Endometrium (tissue), 2 donors: ENCODE measurements around the gene ZDHHC11B.

Source experiments
- FAIRE-seq: peaks from 2 replicates; lab custom pipeline; 2012; peaks lifted over from hg19 to GRCh38; lab: Jason Lieb, UNC
- donor health status: control.
- donor health status: control.

The ZDHHC11B gene

DNA sequence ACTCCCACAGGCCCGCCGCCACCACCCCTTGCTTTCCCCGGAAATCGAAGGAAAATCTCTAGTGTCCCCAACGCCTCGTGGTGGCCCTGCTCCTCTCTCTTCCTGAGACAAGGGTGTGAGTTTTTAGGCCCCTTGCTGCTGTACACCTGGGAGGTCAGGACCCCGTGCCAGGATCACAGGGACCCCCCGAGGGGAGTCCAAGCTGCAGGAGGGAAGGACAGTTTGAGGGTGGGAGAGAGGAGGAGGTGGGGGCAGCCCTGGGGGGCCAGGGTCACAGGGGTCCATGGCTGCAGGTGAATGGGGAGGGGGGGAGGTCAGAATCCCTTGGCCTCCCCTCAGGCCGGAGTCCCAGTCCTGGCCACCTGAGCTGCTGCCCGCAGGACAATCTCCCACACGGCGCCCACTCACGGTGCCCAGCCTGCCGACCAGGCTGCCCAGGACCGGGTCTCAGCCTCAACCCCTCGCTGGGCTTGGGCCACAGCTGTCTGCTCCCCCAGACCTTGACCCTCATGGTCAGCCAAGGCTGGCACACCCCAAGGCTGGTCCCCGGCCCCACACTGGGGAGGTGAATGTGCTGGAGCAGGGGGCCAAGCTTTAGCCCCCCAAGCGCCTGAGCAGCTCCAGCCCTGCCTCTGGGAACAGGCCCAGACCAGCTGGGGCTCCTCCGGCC lies 111.2 kb downstream of the ZDHHC11B start:
- no peak for FAIRE-seq

DNA sequence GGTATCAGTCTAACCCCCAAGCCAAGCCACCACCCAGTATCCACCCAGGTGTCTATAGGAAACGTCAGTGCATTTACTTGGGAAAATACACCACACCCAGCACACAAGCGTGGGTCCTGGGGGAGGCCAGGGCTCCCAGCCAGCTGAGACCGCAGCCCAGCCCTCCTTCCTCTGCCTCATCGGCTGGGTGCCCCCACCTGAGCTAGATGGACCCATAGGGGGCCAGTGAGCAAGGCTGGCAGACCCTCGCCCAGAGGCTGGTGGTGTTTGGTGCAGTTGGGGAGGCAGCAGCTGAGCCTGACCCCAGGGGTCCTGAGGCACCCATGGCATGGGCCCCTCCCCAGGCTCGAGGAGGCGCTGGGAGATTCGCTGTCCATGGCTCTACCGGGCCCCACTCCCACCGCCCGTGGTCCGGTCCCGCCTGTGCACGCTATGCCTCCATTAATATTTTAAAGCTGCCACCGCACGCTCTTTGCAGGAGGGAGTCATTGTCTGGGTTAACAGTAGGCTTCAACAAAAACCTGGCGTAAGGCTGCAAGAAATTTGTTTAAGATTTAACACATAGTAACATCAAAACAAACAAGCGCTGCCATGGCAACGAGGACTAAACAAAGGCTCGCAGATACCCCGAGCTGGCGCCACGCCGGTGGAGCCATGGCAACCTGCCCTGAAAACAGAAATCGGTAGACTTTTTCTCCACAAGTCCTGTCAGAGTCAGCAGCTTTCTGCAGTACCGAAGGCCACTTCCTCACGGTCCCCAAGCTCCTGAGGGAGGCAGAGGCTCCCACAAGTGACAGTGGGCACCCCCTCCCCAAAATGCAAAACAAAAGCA lies 112.0 kb downstream of the ZDHHC11B start:
- FAIRE-seq = peak; percentile 50

DNA sequence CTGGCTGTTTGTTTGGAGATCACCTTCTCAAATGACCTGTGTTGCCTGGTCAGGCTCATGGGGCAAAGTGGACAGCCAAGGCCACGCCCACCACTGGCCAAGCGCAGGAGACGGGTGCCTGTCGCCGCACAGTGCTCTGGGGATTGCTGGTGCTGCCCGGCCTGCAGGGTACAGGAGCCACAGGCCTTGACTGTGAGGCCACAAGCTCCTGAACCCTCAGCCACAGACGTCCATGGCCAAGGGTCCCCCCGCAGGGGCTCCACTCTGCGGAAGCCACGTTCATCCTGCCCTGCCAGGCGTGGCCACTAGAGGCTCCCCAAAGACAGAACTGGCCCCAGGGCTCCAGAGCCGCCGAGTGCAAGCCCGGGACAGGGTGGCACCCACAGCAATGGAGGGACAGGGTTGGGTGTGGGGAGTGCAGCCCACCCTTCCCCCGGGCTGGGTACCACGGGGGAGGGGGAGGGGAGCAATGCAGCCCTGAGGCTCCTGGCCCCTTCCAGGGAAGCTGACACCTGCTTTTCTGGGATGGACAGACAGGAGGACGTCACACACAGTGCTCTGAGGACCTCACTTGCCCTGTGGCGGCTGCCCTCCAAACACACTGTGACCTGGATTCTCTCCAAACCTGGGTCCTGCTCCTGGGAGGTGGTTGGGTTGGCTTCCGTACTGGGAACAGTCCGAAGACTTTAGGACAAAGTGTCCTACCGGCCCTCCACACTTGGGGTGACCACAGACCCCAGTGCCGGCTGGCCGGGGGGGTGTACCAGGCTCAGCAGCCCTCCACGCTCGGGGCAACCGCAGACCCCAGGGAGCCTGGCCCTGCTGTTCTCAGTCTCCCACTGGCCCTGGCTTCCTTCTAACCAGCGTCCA lies 112.8 kb downstream of the ZDHHC11B start:
- no peak for FAIRE-seq

DNA sequence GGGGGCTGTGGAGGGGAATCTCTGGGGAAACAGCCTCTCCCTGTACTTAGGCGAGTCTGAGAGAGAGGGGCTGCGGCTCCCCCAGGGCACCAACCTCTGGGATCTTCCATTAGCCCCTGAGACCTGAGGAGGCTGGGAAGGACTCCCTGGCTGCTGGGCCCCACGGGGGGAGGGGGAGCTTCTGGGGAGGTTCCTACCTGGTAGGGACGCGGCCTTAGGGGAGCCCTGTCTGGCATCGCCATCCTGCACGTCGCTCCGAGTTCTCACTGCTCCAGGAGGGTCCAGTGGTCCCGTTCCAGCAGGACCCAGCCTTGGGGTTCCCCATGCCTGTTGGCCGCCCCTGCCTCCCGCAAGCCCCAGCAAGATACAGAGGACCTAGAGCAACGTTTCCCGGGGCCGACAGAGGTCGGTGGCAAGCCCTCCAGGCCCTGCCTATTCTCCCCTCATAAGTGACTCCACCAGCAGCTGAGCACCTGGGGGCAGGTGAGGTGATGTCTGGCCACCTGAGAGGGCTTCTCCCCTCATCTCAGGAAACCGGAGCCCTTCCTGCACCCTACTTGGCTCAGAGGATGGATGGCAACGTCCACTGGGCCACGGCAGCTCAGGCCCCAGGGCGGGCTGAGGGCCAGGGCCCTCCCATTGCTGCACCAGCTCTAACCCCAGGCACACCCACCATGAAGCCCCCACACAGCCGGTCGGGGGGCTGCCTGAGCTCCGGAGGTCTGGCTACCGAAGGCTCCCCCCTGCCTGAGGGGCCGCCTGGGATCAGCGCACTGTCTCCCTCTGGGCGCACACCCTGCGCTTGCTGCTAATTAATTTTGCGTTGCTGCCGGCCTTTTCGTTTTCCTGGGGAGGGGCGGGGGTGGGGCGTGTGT lies 113.9 kb downstream of the ZDHHC11B start:
- no peak for FAIRE-seq

DNA sequence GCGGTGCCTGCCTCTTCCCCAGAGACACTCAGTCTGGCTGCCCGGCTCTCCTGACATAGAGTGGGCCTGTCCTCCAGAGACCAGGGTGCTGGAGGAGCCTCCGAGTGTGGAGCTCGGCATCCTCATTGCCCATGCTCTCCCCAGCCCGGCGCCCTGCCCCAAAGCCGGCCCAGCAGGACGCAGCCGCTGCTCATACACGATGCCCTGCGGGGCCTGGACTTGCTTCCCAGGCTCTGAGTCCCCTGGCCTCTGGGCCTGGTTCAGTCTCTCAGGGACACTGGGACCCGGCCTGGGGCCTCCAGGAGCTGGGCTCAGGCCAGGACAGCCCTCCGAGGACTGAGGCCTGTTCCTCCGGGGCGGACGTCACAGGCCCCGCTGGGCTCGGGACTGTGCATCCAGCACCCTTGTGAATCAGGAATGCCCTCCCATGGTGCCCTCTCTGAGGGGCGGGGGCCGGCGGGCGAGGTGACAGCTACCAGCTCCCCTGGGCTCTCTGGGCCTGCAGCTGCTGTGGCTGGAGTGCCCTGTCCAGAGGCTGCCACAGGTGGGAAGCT lies 114.6 kb downstream of the ZDHHC11B start:
- no peak for FAIRE-seq

DNA sequence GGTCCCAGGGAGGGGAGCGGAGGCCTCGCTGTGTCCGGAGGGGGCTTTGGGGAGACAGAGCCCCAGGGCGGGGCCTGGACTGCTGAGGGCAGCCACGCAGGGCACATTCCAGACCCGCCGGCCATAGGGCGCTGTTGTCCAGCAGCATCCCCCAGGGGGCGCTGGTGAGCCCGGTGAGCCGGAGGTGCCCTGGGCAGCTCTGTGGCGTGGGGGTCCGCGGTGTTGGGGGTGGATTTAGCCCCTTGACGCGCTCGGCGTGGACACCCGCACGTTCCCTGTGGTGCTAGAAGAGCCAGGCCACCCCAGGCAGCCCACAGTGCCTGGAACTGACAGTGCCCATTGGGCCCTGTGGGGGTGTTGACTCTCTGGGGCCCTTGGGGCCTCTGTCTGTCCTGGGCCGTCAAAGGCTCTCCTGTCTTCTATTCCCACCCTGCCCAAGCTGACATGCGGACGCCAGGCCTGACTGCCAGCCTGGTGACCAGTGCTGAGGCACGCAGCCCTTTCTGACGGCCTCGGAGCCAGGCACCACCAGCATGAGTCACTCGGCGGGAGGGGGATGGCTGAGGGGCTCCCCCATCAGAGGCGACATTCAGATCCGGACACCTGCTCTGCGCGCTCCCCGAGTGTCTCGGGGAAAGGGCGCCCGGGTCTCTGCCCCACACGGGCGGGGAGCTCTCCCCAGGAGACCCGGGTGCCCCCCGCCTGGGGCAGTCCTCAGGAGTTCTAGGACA lies 115.3 kb downstream of the ZDHHC11B start:
- no peak for FAIRE-seq

DNA sequence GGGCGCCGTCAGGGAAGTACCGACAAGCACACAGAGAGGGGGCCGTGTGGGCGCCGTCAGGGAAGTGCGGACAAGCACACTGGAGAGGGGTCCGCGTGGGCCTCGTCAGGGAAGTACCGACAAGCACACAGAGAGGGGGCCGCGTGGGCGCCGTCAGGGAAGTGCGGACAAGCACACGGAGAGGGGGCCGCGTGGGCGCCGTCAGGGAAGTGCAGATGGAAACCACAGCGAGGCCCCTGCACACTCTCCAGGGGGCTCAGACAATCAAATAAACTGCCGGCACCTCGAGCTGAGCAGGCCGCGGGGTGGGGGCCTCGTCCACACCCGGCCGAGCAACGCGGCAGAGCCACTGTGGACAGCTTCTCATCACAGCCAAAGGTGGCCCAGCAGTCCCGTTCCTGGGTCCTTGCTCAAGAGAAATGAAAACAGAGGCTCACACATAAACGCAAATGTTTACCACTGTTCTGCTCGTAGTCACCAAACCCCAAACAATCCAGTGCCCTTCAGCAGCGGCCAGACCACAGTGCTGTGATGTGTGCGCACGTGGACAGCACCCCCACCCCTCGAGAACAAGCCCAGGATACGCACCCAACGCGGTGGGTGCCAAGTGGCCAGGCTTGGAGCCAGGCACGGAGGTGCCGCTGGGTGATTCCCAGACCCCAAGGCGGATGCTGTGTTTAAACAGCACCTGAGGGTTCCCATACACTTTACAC lies 116.1 kb downstream of the ZDHHC11B start:
- FAIRE-seq = no peak

DNA sequence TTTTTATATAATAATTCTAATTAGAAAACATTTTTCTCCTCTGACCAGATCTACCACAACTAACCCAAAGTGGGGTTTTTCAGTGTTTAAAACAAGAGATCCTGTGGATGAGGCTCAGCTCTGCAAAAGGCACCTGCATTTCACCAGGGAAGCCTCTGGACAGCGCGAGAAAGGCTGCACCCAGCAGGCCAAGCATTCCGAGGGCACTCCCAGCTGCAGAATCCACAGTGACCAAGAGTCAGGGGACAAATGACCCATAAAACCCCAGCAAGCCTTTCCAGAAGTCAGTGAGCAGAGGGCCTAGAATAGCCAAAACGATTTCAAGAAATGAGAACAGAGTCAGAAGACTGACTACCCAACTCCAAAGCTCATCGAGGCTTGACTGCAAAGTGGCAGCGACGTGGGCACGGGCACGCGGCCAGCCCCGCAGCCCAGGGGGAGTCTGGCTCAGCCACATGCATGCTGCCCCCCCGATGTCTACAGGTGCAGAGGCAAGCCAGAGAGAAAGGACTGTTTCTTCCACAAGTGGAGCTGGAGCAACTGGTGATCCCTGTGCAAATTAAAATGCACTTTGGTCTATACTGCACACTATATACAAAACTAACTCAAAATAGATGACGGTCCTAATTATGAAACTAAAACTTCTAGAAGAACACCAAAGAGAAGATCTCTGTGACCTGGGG lies 117.6 kb downstream of the ZDHHC11B start:
- FAIRE-seq = no peak

DNA sequence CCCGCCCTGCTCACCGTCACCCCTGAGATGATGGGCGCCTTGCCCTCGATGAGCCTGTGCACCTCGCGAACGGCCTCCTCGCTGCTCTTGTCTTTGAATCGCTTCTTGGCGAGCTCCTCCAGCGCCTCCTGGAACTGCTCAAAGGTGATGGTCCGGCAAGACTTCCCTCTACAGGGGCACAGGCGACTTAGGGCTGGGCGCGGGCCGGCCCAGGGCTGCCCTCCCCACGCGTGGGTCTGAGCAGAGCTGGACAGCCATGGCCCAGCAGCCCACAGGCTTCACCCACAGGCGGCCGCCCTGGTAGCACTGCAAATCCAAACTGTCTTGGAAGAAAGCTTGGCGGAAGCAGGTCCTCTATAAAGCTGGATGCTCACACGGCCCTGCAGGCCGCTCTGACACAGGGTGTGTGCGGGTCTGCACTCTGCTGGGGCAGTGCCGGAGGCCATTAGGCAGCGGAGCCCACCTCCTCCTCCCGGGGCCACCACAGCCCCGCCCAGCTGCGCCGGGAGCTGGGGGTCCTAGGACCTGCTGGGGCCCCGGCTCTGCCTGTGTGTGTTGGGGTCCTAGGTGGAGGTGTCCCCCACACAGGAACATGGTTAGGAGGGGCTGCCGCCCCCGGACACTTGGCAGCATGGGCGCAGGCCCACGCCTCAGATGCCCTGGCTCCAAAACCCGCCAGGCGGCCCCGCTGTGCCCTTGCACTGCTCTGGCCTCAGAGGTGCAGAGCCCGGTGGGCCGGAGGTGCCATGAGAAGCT lies 118.4 kb downstream of the ZDHHC11B start:
- no peak for FAIRE-seq

DNA sequence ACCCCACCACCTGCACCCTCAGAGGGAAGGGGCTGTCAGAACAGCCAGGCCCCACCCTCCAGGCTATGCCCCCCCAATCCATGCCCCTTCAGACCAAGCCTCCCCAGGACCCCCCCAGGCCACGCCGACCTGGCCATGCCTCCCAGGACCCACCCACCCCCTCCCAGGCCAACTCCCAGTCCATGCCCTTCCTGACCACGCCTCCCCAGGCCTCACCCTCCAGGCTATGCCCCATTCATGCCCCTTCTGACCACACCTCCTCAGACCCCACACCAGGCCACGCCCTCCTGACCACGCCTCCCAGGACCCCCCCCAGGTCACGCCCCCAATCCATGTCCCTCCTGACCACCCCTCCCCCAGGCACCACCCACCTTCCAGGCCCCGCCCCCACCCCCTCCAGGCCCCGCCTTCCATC lies 119.0 kb downstream of the ZDHHC11B start:
- no peak for FAIRE-seq

DNA sequence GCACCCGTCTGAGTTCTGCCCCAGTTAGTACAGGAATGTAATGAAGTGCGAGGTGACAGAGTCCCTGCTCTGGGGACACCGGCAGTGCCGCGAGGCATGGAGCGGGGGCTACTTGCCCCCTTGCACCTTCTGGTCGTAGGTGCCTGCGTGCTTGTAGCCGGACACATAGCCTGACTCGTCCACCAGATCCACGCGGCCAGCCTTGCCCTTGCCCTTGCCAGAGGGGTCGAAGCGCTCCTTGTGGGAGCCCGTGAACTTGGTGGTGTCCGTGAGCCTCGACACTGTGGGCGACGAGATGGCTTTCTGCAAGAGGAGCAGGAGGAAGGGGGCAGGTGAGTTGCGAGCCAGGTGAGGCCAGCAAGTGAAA lies 119.6 kb downstream of the ZDHHC11B start:
- no peak for FAIRE-seq

DNA sequence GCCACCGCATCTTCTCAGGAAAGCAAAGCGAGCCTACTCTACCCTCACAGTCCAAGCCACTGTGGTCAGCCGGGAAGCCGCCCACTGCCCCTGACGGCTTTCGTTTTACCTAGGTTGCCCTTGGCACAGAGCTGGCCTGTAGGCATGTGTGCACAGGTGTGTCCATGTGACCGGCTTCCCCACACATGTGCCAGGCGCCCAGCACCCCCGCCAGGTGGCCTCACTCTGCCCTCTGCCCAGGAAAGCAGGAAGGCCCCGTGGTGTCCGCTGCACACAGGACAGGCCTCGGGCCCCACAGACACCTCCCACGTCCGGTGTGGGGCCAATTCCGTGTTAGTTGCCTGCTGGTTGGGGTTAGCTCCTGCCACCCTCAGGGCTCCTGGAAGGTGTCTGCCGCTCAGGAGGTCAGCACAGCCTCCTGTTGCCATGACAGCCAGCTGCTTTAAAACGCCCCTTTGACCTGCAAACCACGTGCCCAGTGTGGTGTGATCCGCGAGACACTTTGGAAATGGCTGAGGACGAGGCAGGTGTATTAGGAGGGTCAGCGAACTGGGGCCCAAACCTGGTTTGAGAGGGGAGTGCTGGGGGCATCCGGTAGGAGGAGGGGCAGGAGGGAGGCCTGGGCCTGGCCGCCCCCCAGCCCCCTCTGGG lies 120.1 kb downstream of the ZDHHC11B start:
- FAIRE-seq = no peak

DNA sequence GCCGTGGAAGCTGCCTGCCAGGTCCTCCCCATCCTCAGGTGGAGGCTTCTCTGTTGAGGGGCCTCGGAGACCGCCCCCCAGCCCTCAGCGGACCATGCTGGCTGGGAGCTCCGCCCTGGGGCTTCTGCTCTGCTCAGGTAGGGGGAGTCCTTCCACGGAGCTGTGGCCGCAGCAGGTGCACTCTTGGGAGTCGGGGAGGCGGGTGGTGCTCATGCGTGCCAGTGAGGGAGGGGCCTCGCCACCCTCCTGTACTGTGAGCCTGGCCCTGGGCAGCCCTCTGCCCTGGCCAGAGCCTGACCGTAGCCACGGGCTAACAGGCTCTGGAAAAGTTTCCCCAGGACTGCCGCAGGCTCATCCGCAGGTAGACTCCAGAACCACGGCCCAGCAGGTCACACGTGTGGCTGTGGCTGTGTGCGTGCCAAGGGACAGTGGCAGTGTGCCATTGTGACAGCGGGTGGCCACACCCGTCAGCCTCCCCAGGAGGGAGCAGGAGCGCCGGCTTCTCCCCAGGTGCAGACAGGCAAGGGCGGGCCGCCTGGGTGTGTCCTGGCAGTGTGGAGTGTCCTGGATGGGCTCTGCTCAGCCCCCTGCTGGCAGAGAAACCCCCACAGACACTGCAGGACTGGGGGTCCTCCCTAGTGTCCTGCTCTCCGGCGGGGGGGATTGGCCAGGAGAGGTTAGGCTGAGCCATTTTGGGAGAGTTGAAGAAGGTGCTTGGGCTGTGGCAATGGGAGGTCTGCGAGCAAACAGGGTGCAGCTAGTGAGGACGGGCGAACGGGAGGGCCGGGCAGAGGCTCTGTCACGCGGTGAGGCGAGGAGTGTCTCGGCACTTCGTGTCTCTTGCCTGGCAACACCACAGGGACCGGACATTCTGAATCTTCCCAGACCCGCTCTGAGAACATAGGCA lies 120.8 kb downstream of the ZDHHC11B start:
- FAIRE-seq = no peak

DNA sequence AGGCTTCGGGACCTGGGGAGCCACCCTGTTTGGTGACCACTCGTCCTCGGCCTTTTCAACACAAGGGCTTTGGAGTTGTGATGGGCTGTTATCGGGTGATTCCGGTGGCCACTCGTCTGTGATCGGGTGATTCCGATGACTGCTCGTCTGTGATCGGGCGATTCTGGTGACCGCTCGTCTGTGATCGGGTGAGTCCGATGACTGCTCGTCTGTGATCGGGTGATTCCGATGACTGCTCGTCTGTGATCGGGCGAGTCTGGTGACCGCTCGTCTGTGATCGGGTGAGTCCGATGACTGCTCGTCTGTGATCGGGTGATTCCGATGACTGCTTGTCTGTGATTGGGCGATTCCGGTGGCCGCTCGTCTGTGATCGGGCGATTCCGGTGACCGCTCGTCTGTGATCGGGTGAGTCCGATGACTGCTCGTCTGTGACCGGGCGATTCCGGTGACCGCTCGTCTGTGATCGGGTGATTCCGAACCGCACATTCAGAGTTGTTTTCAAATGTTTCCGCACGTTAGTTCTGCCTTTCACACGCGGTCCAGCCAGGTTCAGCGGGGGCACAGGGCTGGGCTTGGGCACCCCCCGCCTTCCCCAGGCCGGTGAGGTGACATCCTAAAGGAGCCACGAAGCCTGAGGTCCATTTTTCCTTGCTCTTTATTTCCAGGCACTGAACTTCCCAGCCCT lies 121.6 kb downstream of the ZDHHC11B start:
- no peak for FAIRE-seq

DNA sequence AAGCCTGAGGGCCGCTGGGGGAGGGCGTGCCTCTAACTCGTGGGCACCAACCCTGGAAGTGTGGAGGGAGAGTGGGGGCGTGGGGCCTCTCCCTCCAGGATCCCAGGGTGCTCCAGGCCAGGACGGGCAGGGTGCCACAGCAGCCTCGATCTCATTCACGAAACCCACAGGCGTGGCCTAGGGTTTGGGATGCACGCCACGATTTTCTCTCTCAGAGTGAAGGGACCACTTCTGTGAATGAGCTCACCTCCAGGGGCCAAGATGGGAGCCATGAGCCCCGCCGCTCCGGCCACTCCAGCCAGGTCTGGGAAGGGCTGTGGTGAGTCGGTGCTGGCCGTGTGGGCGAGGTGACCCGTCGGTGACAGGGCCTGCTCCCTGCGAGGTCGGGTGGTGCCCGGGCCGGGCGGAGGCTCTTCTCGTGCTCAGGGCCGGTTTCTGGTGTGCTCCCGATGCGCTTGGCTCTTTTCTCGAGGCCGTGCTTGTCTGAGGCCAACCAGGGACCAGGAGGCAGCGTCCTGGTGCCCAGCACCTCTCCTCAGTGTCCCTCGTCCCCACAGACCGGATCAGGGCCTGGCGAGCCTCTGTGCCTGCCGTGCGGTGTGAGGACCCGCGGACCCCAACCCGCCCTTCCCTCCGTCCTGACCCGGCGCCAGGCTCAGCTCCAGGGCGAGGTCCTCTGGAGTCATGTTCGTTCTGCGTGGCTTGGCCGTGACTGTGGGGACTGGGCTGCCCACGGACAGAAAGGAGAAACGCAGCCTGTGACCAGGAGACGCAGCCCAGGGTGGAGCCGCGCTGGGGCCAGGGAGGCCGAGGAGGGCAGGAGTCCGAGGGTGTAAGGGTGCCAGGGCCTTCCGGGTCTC lies 122.4 kb downstream of the ZDHHC11B start:
- FAIRE-seq = no peak
